Measurements from ENCODE around the gene FBXO45. TPM values are rescaled to one million over a fixed set of nuclear protein-coding genes. Genes with fewer than 3 reads are reported as not detected.
A peak's percentile ranks its signal among the peaks of the same experiment; 100 is the strongest.
"Not testable (repeated sequence)": the region's sequence is repeated elsewhere in the genome, so short reads cannot be mapped to it uniquely, and the experiment has no call there.

The FBXO45 gene, protein sequence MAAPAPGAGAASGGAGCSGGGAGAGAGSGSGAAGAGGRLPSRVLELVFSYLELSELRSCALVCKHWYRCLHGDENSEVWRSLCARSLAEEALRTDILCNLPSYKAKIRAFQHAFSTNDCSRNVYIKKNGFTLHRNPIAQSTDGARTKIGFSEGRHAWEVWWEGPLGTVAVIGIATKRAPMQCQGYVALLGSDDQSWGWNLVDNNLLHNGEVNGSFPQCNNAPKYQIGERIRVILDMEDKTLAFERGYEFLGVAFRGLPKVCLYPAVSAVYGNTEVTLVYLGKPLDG
- 8.8 and 10.3 TPM in 2 replicates for total RNA-seq

DNA sequence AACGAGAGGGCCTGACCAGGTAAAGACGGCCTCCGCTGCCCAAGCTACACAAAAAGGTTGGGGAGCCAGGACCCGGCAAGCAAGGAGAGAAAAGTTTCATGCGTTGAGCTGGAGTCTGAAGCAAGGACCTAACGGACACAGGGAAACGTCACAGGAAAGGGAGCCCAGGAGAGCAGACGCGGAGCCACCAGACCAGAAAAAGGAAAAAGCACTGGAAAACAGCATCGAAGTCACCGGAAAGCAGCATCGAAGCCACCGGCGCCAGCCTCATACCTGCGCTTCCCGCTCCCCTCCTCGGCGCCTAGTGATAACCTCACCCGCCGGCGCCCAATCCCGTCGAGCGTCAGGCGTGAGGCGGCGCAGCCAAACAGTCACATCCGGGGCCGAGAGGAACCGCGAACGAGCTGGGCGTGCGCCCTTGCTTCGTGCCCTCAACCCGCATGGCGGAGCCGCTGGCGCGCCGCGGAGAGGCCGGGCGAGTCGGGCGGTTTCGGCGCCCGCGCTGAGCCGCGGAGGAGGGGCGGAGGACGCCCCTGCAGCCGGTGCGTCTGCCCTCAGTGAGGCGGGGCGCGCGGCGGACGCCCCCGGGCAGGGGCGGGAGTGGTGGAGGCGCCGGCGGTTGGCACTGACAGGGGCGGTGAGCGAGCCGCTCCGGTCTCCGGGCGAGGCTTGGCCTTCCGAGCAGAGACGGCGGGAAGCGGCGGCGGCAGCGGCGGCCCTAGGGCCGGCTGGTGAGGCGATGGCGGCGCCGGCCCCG is at the start of gene FBXO45, which contains the start of gene WDR53:
TSS of gene FBXO45 (plus strand) at position 415 of the 757 bp plus-strand sequence. CDS start at position 740, 325 bp downstream.
TSS of gene WDR53 (minus strand) at position 309 of the 757 bp plus-strand sequence. CDS start 7,079 bp downstream, outside the sequence.
- H3K36me3 ChIP-seq (ENCODE audit: control insufficient read depth, insufficient read depth, low read length) = no peaks in the 10 kb centered on the region
- peak within 1 kb of the TSS; percentile 53 for H3K4me3 ChIP-seq (ENCODE audit: low read depth, low read length)
- DNase-seq (ENCODE audit: low read depth) = peak; percentile 71
- TF ChIP-seq, protein P1, sequence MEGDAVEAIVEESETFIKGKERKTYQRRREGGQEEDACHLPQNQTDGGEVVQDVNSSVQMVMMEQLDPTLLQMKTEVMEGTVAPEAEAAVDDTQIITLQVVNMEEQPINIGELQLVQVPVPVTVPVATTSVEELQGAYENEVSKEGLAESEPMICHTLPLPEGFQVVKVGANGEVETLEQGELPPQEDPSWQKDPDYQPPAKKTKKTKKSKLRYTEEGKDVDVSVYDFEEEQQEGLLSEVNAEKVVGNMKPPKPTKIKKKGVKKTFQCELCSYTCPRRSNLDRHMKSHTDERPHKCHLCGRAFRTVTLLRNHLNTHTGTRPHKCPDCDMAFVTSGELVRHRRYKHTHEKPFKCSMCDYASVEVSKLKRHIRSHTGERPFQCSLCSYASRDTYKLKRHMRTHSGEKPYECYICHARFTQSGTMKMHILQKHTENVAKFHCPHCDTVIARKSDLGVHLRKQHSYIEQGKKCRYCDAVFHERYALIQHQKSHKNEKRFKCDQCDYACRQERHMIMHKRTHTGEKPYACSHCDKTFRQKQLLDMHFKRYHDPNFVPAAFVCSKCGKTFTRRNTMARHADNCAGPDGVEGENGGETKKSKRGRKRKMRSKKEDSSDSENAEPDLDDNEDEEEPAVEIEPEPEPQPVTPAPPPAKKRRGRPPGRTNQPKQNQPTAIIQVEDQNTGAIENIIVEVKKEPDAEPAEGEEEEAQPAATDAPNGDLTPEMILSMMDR (IDR thresholded peaks at IDR 0.05; ENCODE audit: insufficient read depth, low read length, poor library complexity, severe bottlenecking) = no peak
- no peaks in the 10 kb centered on the region for H3K27me3 ChIP-seq (ENCODE audit: control insufficient read depth, insufficient read depth, low read length)

DNA sequence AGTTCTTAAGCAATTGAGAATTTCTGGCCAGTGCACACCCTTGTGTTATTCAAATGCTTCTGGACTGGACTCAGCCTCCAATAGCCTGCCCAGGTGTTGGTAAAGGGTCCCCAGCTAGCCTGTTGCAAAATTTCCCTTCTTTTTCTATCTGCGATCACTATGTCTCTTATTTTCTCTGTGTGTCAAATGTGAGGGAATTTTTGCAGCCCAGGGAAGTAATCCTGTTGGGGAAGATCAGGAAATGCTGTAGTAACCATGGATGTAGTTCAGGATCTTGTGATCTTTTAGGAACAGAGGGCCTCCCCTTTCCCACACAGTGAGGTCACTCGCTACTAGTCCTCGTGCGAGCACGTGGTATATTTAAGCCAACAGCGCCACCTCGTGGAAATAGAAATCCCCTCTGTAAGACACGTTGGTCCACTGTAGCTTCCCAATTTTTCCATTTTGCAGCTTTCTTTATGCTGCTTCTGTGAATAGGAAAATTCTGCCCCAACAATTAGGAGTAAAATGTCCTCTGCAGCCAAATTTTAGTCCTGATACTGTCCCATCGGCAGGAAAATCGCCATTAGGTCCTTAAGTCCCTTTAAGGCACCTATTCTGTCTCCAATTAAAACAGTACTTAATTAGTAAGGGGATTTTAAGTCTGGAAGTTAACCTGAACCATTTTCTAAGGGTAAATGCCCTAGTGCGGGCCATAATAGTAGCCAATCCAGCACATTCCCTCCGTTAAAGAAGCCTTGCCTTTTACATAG is 49.3 kb upstream of the FBXO45 start:
- DNase-seq (ENCODE audit: low read depth) = no peak

GRCh38 chr3:196519718-196520082 is 48.8 kb upstream of the FBXO45 start:
- Histone ChIP-seq H3K36me3 (ENCODE audit: control insufficient read depth, insufficient read depth, low read length) (no peaks in the 10 kb centered on the region), H3K27me3 (ENCODE audit: control insufficient read depth, insufficient read depth, low read length) (no peaks in the 10 kb centered on the region), H3K4me3 (ENCODE audit: low read depth, low read length) (no peak overlapping the region)
- DNase-seq (ENCODE audit: low read depth) = no peak
- TF ChIP-seq, protein P1 (IDR thresholded peaks at IDR 0.05; ENCODE audit: insufficient read depth, low read length, poor library complexity, severe bottlenecking) = no peak

More for the DNA sequence above, 49.3 kb upstream of the FBXO45 start:
- H3K36me3 ChIP-seq (ENCODE audit: control insufficient read depth, insufficient read depth, low read length) = no peaks in the 10 kb centered on the region
- no peak overlapping the region for H3K4me3 ChIP-seq (ENCODE audit: low read depth, low read length)
- H3K27me3 ChIP-seq (ENCODE audit: control insufficient read depth, insufficient read depth, low read length) = no peaks in the 10 kb centered on the region
- TF ChIP-seq, protein P1 (IDR thresholded peaks at IDR 0.05; ENCODE audit: insufficient read depth, low read length, poor library complexity, severe bottlenecking) = peak; percentile 19

DNA sequence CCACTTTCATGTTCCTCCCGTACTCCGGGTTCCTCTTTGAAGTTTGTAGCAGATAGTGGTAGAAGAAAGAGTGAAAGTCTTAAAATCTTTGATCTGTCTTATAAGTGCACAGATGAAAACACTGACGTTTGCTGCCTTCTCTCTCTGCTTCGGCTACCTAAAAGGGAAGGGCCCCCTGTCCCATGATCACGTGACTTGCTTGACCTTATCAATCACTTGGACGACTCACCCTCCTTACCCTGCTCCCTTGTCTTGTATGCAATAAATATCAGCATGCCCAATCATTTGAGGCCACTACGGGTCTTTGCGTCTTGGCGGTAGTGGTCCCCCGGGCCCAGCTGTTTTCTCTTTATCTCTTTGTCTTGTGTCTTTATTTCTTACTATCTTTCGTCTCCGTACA is 47.2 kb upstream of the FBXO45 start:
- not testable (repeated sequence) for DNase-seq (ENCODE audit: low read depth); H3K27me3 ChIP-seq (ENCODE audit: control insufficient read depth, insufficient read depth, low read length); H3K4me3 ChIP-seq (ENCODE audit: low read depth, low read length); H3K36me3 ChIP-seq (ENCODE audit: control insufficient read depth, insufficient read depth, low read length)

DNA sequence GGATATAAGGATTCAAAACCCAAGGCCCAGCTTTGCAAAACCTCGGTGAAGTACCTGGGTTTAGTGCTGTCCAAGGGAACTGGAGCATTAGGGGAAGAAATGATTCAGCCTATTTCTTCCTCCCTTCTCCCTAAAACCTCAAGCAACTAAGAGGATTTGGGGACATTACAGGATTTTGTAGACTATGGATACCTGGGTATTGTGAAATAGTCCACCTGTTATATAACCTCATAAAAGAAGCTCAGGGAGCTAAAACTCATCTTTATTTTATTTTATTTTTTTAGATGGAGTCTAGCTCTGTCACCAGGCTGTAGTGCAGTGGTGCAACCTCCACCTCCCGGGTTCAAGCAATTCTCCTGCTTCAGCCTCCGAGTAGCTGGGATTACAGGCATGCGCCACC is 44.6 kb upstream of the FBXO45 start:
- TF ChIP-seq, protein P1 (IDR thresholded peaks at IDR 0.05; ENCODE audit: insufficient read depth, low read length, poor library complexity, severe bottlenecking) = no peak
- no peak for DNase-seq (ENCODE audit: low read depth)

GRCh38 chr3:196524527-196524926 is 43.9 kb upstream of the FBXO45 start:
- no peak overlapping the region for H3K4me3 ChIP-seq (ENCODE audit: low read depth, low read length)
- H3K27me3 ChIP-seq (ENCODE audit: control insufficient read depth, insufficient read depth, low read length) = no peaks in the 10 kb centered on the region
- TF ChIP-seq, protein P1 (IDR thresholded peaks at IDR 0.05; ENCODE audit: insufficient read depth, low read length, poor library complexity, severe bottlenecking) = no peak
- H3K36me3 ChIP-seq (ENCODE audit: control insufficient read depth, insufficient read depth, low read length) = no peaks in the 10 kb centered on the region
- no peak for DNase-seq (ENCODE audit: low read depth)

More for the DNA sequence above, 44.6 kb upstream of the FBXO45 start:
- Histone ChIP-seq H3K36me3 (ENCODE audit: control insufficient read depth, insufficient read depth, low read length) (no peaks in the 10 kb centered on the region), H3K27me3 (ENCODE audit: control insufficient read depth, insufficient read depth, low read length) (no peaks in the 10 kb centered on the region), H3K4me3 (ENCODE audit: low read depth, low read length) (no peak overlapping the region)
